Naive thymus-derived CD4-positive, alpha-beta T cell (primary cell): ENCODE data around the gene ERCC6. TPM values are rescaled to one million over a fixed set of nuclear protein-coding genes. Genes with fewer than 3 reads are reported as not detected.

Experiments
- ATAC-seq: fragments of 150-1000 bp; cut with Tn5 transposase; 2 replicates; pipeline ENCODE4 v1.10.0; 2021; ENCODE audit warnings: mild to moderate bottlenecking, moderate library complexity
- CTCF ChIA-PET: fragments of 350-600 bp; sonication (Branson Sonifier 250); formaldehyde crosslinking; loops from one replicate; lab custom pipeline; 2021; ENCODE audit warnings: antibody characterized with exemption; lab: Charles Lee
- POLR2A ChIA-PET: fragments of 350-600 bp; sonication (Branson Sonifier 250); formaldehyde crosslinking; loops from one replicate; lab custom pipeline; 2021; ENCODE audit warnings: antibody characterized with exemption, inconsistent platforms; lab: Charles Lee
- DNase-seq, 9 donors: peaks; one replicate each; pipeline versions ENCODE4 v3.0.0 to v3.0.0-alpha.2; 2020 to 2022; ENCODE audit warnings: mixed read lengths in 1 of 9
- H3K27ac ChIP-seq: one replicate; pipeline ENCODE4 v1.7.0; 2013; ENCODE audit warnings: mild to moderate bottlenecking, low read depth, low read length, moderate library complexity
- H3K27me3 ChIP-seq, 2 donors: one replicate each; pipeline ENCODE4 v1.7.0; 2013; ENCODE audit warnings: low read length in 2 of 2, mild to moderate bottlenecking in 2 of 2, moderate library complexity in 2 of 2; ENCODE audit not compliant: control insufficient read depth in 2 of 2, insufficient read depth in 2 of 2
- H3K36me3 ChIP-seq, 3 experiments: 1 replicate in 2 of 3; 2 replicates in 1 of 3; pipeline ENCODE4 v1.7.0; 2013; ENCODE audit warnings: low read length in 3 of 3, mild to moderate bottlenecking in 3 of 3, moderate library complexity in 1 of 3; ENCODE audit not compliant: insufficient read depth in 3 of 3, control insufficient read depth in 2 of 3
- H3K4me1 ChIP-seq, 2 donors: one replicate each; pipeline ENCODE4 v1.7.0; 2013; ENCODE audit warnings: low read length in 2 of 2, mild to moderate bottlenecking in 2 of 2, moderate library complexity in 1 of 2; ENCODE audit not compliant: control insufficient read depth in 2 of 2, insufficient read depth in 2 of 2
- H3K4me3 ChIP-seq: 2 replicates; pipeline ENCODE4 v1.7.0; 2013; ENCODE audit warnings: mild to moderate bottlenecking, low read length
- H3K9me3 ChIP-seq, 3 experiments: 1 replicate in 2 of 3; 2 replicates in 1 of 3; pipeline ENCODE4 v1.7.0; 2013; ENCODE audit warnings: low read length in 3 of 3; ENCODE audit not compliant: control insufficient read depth in 2 of 3
- H3K27ac Mint-ChIP-seq, 9 donors: one replicate each; pipeline ENCODE4 v1.8.0; 2020 to 2022; ENCODE audit warnings: mixed read lengths in 9 of 9, mild to moderate bottlenecking in 8 of 9, moderate library complexity in 5 of 9, inconsistent platforms in 2 of 9
- H3K27me3 Mint-ChIP-seq, 5 donors: one replicate each; pipeline ENCODE4 v1.8.0; 2021 to 2022; ENCODE audit warnings: mixed read lengths in 5 of 5, mild to moderate bottlenecking in 1 of 5
- H3K36me3 Mint-ChIP-seq, 5 donors: one replicate each; pipeline ENCODE4 v1.8.0; 2020 to 2022; ENCODE audit warnings: mixed read lengths in 5 of 5, mild to moderate bottlenecking in 3 of 5, inconsistent platforms in 1 of 5
- H3K4me1 Mint-ChIP-seq, 7 donors: one replicate each; pipeline ENCODE4 v1.8.0; 2020 to 2022; ENCODE audit warnings: mixed read lengths in 7 of 7, mild to moderate bottlenecking in 3 of 7, inconsistent platforms in 1 of 7
- H3K4me3 Mint-ChIP-seq, 10 donors: one replicate each; pipeline ENCODE4 v1.8.0; 2020 to 2022; ENCODE audit warnings: mild to moderate bottlenecking in 10 of 10, mixed read lengths in 10 of 10, moderate library complexity in 6 of 10, inconsistent platforms in 2 of 10
- H3K9me3 Mint-ChIP-seq, 11 donors: one replicate each; pipeline ENCODE4 v1.8.0; 2020 to 2022; ENCODE audit warnings: mixed read lengths in 11 of 11, mild to moderate bottlenecking in 4 of 11, inconsistent platforms in 1 of 11, moderate library complexity in 1 of 11
- intact Hi-C, 2 donors: fragments of 100-400 bp; cut with micrococcal nuclease; formaldehyde crosslinking; loops; one replicate each; pipeline ENCODE4 v1.15.1; 2023
- polyA plus RNA-seq, 2 donors: library from polyadenylated mRNA; unstranded; fragments of 300-500 nt; fragmentation: Illumina TruSeq; gene quantifications; one replicate each; pipeline ENCODE4 v1.2.3, GENCODE V29; 2021
- total RNA-seq, 6 experiments: library from RNA in 5 of 6; stranded (reverse) in 5 of 6; gene quantifications; 1 replicate in 5 of 6; 2 replicates in 1 of 6; pipeline ENCODE4 v1.2.3 and lab custom pipeline; 2021 to 2026

The ERCC6 gene
- total and polyA plus RNA-seq, 7 experiments from 2014 or later: 11.0 to 50.7 (median 31.4) TPM

- POLR2A ChIA-PET: no interaction called here
- H3K4me1 Mint-ChIP-seq: no peaks in the 10 kb centered on the region
- intact Hi-C loops: no loop called here
These were observed 13.4 kb upstream of the ERCC6 start for GRCh38 chr10:49552277-49552676.

GRCh38 chr10:49550563-49550962, 11.6 kb upstream of the ERCC6 start:
- Histone ChIP-seq H3K27ac (no peak overlapping the region), H3K9me3 (no peaks in the 10 kb centered on the region), H3K36me3 (no peaks in the 10 kb centered on the region), H3K27me3 (no peaks in the 10 kb centered on the region), H3K4me3 (no peak overlapping the region), H3K4me1 (no peaks in the 10 kb centered on the region)
- intact Hi-C loops: no loop called here
- ChIA-PET CTCF (no interaction called here), POLR2A (no interaction called here)
- H3K27me3 Mint-ChIP-seq: peaks cover 14 to 32% (median 22%) of the 10 kb centered on the region in 5 donors
- H3K27ac Mint-ChIP-seq: no peak overlapping the region
- no peaks in the 10 kb centered on the region for H3K4me1 Mint-ChIP-seq
- ATAC-seq: no peak
- peaks cover 0 to 4% (median 0%) of the 10 kb centered on the region in 5 donors for H3K36me3 Mint-ChIP-seq
- H3K9me3 Mint-ChIP-seq: peaks cover 0 to 15% (median 6%) of the 10 kb centered on the region in 11 donors
- H3K4me3 Mint-ChIP-seq: no peak overlapping the region
- no peak for DNase-seq

More at GRCh38 chr10:49552277-49552676, 13.4 kb upstream of the ERCC6 start:
- Mint-ChIP-seq H3K27me3 (peaks cover 12 to 38% (median 16%) of the 10 kb centered on the region in 5 donors), H3K27ac (no peak overlapping the region), H3K36me3 (peaks cover 0 to 5% (median 0%) of the 10 kb centered on the region in 5 donors), H3K9me3 (peaks cover 0 to 23% (median 6%) of the 10 kb centered on the region in 11 donors), H3K4me3 (no peak overlapping the region)
- Histone ChIP-seq H3K9me3 (peaks cover 0 to 5% (median 0%) of the 10 kb centered on the region in 3 experiments), H3K36me3 (no peaks in the 10 kb centered on the region), H3K4me1 (no peaks in the 10 kb centered on the region), H3K4me3 (no peak overlapping the region), H3K27ac (no peak overlapping the region), H3K27me3 (no peaks in the 10 kb centered on the region)
- CTCF ChIA-PET: no interaction called here
- no peak for DNase-seq
- ATAC-seq: no peak

GRCh38 chr10:49549640-49550346, 10.9 kb upstream of the ERCC6 start:
- intact Hi-C loops: no loop called here

GRCh38 chr10:49543604-49544003, 4.7 kb upstream of the ERCC6 start:
- Mint-ChIP-seq H3K36me3 (peaks cover 0 to 1% (median 0%) of the 10 kb centered on the region in 5 donors), H3K27me3 (peaks cover 13 to 36% (median 21%) of the 10 kb centered on the region in 5 donors), H3K4me1 (peaks cover 6 to 12% (median 11%) of the 10 kb centered on the region in 7 donors), H3K27ac (no peak overlapping the region), H3K4me3 (no peak overlapping the region), H3K9me3 (peaks cover 0 to 22% (median 4%) of the 10 kb centered on the region in 11 donors)
- no peak overlapping the region for H3K4me3 ChIP-seq
- POLR2A ChIA-PET: interaction anchor here (0.6 kb wide), 1 partner anchor 25 kb away, joined by 3 read pairs; no protein-coding TSS in a partner anchor
- ATAC-seq: no peak
- DNase-seq: no peak
- no peak overlapping the region for H3K27ac ChIP-seq
- peaks cover 3 to 5% of the 10 kb centered on the region in 2 donors for H3K4me1 ChIP-seq
- H3K36me3 ChIP-seq: peaks cover 0 to 6% (median 0%) of the 10 kb centered on the region in 3 experiments
- H3K9me3 ChIP-seq: no peaks in the 10 kb centered on the region
- CTCF ChIA-PET: no interaction called here
- intact Hi-C loops: no loop called here
- no peaks in the 10 kb centered on the region for H3K27me3 ChIP-seq

More at GRCh38 chr10:49549640-49550346, 10.9 kb upstream of the ERCC6 start:
- Histone ChIP-seq H3K9me3 (no peaks in the 10 kb centered on the region), H3K27ac (no peak overlapping the region), H3K27me3 (no peaks in the 10 kb centered on the region), H3K36me3 (no peaks in the 10 kb centered on the region), H3K4me1 (no peaks in the 10 kb centered on the region), H3K4me3 (no peak overlapping the region)
- Mint-ChIP-seq H3K4me1 (no peaks in the 10 kb centered on the region), H3K36me3 (no peaks in the 10 kb centered on the region), H3K4me3 (no peak overlapping the region), H3K27me3 (peaks cover 12 to 34% (median 22%) of the 10 kb centered on the region in 5 donors), H3K27ac (no peak overlapping the region), H3K9me3 (peaks cover 0 to 13% (median 3%) of the 10 kb centered on the region in 11 donors)
- CTCF ChIA-PET: no interaction called here
- no peak for ATAC-seq
- DNase-seq: no peak
- POLR2A ChIA-PET: no interaction called here

- Histone ChIP-seq H3K36me3 (peaks cover 0 to 7% (median 0%) of the 10 kb centered on the region in 3 experiments), H3K9me3 (no peaks in the 10 kb centered on the region), H3K27me3 (no peaks in the 10 kb centered on the region), H3K27ac (no peak overlapping the region), H3K4me3 (no peak overlapping the region), H3K4me1 (peaks cover 10 to 14% of the 10 kb centered on the region in 2 donors)
- Mint-ChIP-seq H3K9me3 (peaks cover 0 to 22% (median 4%) of the 10 kb centered on the region in 11 donors), H3K27me3 (peaks cover 13 to 36% (median 21%) of the 10 kb centered on the region in 5 donors), H3K27ac (no peak overlapping the region), H3K4me1 (peaks cover 15 to 22% (median 19%) of the 10 kb centered on the region in 7 donors), H3K4me3 (no peak overlapping the region), H3K36me3 (peaks cover 0 to 1% (median 0%) of the 10 kb centered on the region in 5 donors)
- CTCF ChIA-PET: no interaction called here
- DNase-seq (no peak), ATAC-seq (no peak)
- POLR2A ChIA-PET: no interaction called here
- intact Hi-C loops: no loop called here
These were observed 3.4 kb upstream of the ERCC6 start for GRCh38 chr10:49542353-49542752.

GRCh38 chr10:49541762-49542161, 2.8 kb upstream of the ERCC6 start:
- DNase-seq (no peak), ATAC-seq (no peak)
- peaks cover 17 to 26% (median 21%) of the 10 kb centered on the region in 7 donors for H3K4me1 Mint-ChIP-seq
- Histone ChIP-seq H3K36me3 (peaks cover 0 to 7% (median 0%) of the 10 kb centered on the region in 3 experiments), H3K4me1 (peaks cover 10 to 14% of the 10 kb centered on the region in 2 donors), H3K4me3 (no peak overlapping the region), H3K27me3 (no peaks in the 10 kb centered on the region), H3K27ac (no peak overlapping the region), H3K9me3 (no peaks in the 10 kb centered on the region)
- no peak overlapping the region for H3K27ac Mint-ChIP-seq
- CTCF ChIA-PET: no interaction called here
- H3K9me3 Mint-ChIP-seq: peaks cover 0 to 22% (median 4%) of the 10 kb centered on the region in 11 donors
- peaks cover 13 to 36% (median 21%) of the 10 kb centered on the region in 5 donors for H3K27me3 Mint-ChIP-seq
- POLR2A ChIA-PET: no interaction called here
- H3K4me3 Mint-ChIP-seq: no peak overlapping the region
- intact Hi-C loops: no loop called here
- H3K36me3 Mint-ChIP-seq: peaks cover 0 to 1% (median 0%) of the 10 kb centered on the region in 5 donors
